Effector memory CD8-positive, alpha-beta T cell (primary cell): ENCODE results near the gene VSIG1.

ENCODE experiments used
- ATAC-seq: fragments of 150-1000 bp; cut with Tn5 transposase; replicated peaks from 2 replicates; pipeline ENCODE4 v1.10.0; 2021; ENCODE audit warnings: mild to moderate bottlenecking, moderate library complexity
- DNase-seq, 3 experiments: peaks; one replicate each; pipeline ENCODE4 v3.0.0; 2021
- H3K27ac Mint-ChIP-seq, 2 donors: one replicate each; pipeline ENCODE4 v1.8.0; 2022; ENCODE audit warnings: mild to moderate bottlenecking in 2 of 2, mixed read lengths in 2 of 2, moderate library complexity in 2 of 2
- H3K27me3 Mint-ChIP-seq, 2 donors: one replicate each; pipeline ENCODE4 v1.8.0; 2022; ENCODE audit warnings: mixed read lengths in 2 of 2
- H3K36me3 Mint-ChIP-seq: one replicate; pipeline ENCODE4 v1.8.0; 2022; ENCODE audit warnings: mild to moderate bottlenecking, moderate library complexity, mixed read lengths; ENCODE audit not compliant: insufficient read depth
- H3K4me1 Mint-ChIP-seq, 2 donors: one replicate each; pipeline ENCODE4 v1.8.0; 2022; ENCODE audit warnings: low read depth in 2 of 2, mixed read lengths in 2 of 2
- H3K4me3 Mint-ChIP-seq, 2 donors: one replicate each; pipeline ENCODE4 v1.8.0; 2022; ENCODE audit warnings: mild to moderate bottlenecking in 2 of 2, mixed read lengths in 2 of 2, moderate library complexity in 2 of 2
- H3K9me3 Mint-ChIP-seq, 2 donors: one replicate each; pipeline ENCODE4 v1.8.0; 2022; ENCODE audit warnings: mixed read lengths in 2 of 2

VSIG1 gene

GRCh38 chrX:108032944-108033343, 11.9 kb upstream of the VSIG1 start:
- Mint-ChIP-seq H3K9me3 (no peaks in the 10 kb centered on the region), H3K4me3 (no peak overlapping the region), H3K36me3 (no peaks in the 10 kb centered on the region), H3K27me3 (no peaks in the 10 kb centered on the region), H3K4me1 (peaks cover 3 to 5% of the 10 kb centered on the region in 2 donors), H3K27ac (no peak overlapping the region)
- no peak for DNase-seq
- no peak for ATAC-seq

- peaks cover 5 to 11% of the 10 kb centered on the region in 2 donors for H3K4me1 Mint-ChIP-seq
- ATAC-seq, result no peak
These were observed 11.0 kb upstream of the VSIG1 start for GRCh38 chrX:108033890-108034289.

DNA sequence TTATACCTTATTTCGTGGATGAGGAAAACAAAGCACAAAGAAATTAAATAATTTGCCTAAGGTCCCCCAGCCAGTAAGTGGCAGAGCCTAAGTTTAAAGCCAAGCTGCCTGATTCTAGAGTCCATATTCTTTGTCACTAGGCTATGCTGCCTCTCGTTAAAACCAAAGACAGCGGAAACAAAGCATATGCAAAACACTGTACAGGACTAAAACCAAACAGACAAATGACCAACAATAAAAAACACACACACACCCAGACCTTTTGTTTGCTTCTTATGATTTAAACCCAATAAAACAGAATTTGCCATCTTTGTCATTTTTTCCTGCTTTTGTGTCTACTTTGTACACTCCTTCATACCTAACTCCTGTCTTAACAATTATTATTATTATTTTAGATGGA, 10.1 kb upstream of the VSIG1 start:
- Mint-ChIP-seq H3K36me3 (no peaks in the 10 kb centered on the region), H3K27ac (no peak overlapping the region), H3K9me3 (no peaks in the 10 kb centered on the region), H3K4me3 (no peak overlapping the region), H3K27me3 (no peaks in the 10 kb centered on the region), H3K4me1 (peaks cover 3 to 10% of the 10 kb centered on the region in 2 donors)
- DNase-seq (no peak), ATAC-seq (no peak)

More at GRCh38 chrX:108033890-108034289, 11.0 kb upstream of the VSIG1 start:
- no peak overlapping the region for H3K27ac Mint-ChIP-seq
- no peaks in the 10 kb centered on the region for H3K36me3 Mint-ChIP-seq
- no peaks in the 10 kb centered on the region for H3K9me3 Mint-ChIP-seq
- no peak overlapping the region for H3K4me3 Mint-ChIP-seq
- H3K27me3 Mint-ChIP-seq, result no peaks in the 10 kb centered on the region
- DNase-seq, result no peak

DNA sequence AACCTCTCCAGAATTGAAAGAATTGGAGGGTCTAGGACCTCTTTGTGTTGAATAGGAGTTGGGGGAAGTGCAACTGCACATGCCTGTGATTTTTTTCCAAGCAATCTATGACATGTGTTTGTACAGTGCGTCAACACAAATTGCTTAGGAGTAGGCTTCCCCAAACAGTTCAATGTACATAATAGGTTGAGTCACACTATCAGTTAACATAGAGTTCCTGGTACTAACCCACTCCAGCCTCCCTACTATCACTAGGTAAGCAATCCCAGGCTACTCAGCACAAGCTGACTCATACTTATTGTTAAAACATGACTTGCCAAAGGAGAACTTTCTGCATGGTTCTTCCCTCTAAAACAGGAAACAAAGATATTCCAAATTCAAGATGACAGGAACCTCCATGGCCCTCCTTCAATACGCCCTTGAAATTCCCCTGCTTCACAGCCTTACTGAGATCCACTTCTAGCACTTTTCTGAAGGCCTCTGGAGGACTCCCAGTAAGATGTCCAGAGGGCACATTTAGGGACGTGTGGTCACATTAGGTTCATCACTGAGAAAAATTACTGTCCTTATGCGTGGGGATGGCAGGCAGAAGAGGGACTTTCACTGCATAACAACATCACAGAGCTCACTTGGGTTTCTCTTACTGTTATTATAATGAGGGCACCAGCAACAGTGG, 8.4 kb upstream of the VSIG1 start:
- ATAC-seq (no peak), DNase-seq (no peak)
- no peaks in the 10 kb centered on the region for H3K9me3 Mint-ChIP-seq

GRCh38 chrX:108049649-108050048, 4.8 kb downstream of the VSIG1 start:
- ATAC-seq (no peak), DNase-seq (no peak)
- no peaks in the 10 kb centered on the region for H3K9me3 Mint-ChIP-seq
- H3K4me3 Mint-ChIP-seq, result no peak overlapping the region
- H3K27me3 Mint-ChIP-seq, result no peaks in the 10 kb centered on the region
- no peaks in the 10 kb centered on the region for H3K4me1 Mint-ChIP-seq
- peaks cover 8% of the 10 kb centered on the region for H3K36me3 Mint-ChIP-seq
- no peak overlapping the region for H3K27ac Mint-ChIP-seq

More for the DNA sequence above, 8.4 kb upstream of the VSIG1 start:
- no peaks in the 10 kb centered on the region for H3K36me3 Mint-ChIP-seq
- no peak overlapping the region for H3K27ac Mint-ChIP-seq
- H3K27me3 Mint-ChIP-seq, result no peaks in the 10 kb centered on the region
- no peak overlapping the region for H3K4me3 Mint-ChIP-seq
- peaks cover 3 to 10% of the 10 kb centered on the region in 2 donors for H3K4me1 Mint-ChIP-seq

GRCh38 chrX:108053218-108053617, 8.4 kb downstream of the VSIG1 start:
- no peak for ATAC-seq
- H3K9me3 Mint-ChIP-seq, result no peaks in the 10 kb centered on the region
- H3K4me3 Mint-ChIP-seq, result no peak overlapping the region

DNA sequence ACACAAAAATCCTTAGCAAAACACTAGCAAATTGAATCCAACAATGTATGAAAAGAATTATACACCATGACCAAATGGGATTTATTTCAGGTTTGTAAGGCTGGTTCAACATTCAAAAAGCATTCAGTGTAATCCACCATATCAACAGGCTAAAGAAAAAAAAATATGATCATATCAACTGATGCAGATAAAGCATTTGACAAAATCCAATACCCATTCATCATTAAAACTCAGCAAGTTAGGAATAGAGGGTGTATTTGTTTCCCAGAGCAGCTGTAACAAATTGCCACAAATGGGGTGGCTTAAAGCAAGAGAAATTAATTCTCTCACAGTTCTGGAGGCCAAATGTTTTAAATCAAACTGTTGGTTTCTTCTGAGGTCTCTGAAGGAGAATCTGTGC, 10.7 kb downstream of the VSIG1 start:
- H3K36me3 Mint-ChIP-seq, result peaks cover 11% of the 10 kb centered on the region
- no peak overlapping the region for H3K4me3 Mint-ChIP-seq
- no peaks in the 10 kb centered on the region for H3K27me3 Mint-ChIP-seq
- H3K9me3 Mint-ChIP-seq, result no peaks in the 10 kb centered on the region
- H3K4me1 Mint-ChIP-seq, result no peaks in the 10 kb centered on the region
- ATAC-seq, result no peak
- no peak overlapping the region for H3K27ac Mint-ChIP-seq
- DNase-seq, result no peak

More at GRCh38 chrX:108053218-108053617, 8.4 kb downstream of the VSIG1 start:
- Mint-ChIP-seq H3K27me3 (no peaks in the 10 kb centered on the region), H3K27ac (no peak overlapping the region), H3K36me3 (peaks cover 5% of the 10 kb centered on the region), H3K4me1 (no peaks in the 10 kb centered on the region)
- no peak for DNase-seq

DNA sequence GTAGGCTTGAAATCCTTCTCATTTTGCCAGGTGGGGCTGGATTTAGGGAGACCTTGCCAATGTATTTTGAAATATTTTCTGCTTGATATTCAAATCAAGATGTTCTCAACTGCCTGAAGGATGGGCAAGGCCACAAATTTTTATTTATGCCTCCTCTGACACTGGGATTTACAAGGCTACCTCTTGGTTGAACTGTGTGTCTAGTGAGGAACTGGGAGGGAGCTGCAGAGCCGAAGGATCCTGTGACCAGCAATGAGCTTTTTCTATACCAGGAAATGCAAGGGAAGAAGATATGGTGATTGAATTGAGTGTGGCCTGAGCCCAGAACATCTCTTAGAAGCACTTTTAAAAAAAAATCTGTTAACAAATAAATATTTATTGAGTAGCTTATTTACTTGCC, 14.9 kb downstream of the VSIG1 start:
- H3K4me3 Mint-ChIP-seq, result no peak overlapping the region
- no peaks in the 10 kb centered on the region for H3K9me3 Mint-ChIP-seq
- H3K36me3 Mint-ChIP-seq, result peaks cover 10% of the 10 kb centered on the region
- no peaks in the 10 kb centered on the region for H3K4me1 Mint-ChIP-seq
- no peak for DNase-seq
- no peak for ATAC-seq
- no peak overlapping the region for H3K27ac Mint-ChIP-seq
- H3K27me3 Mint-ChIP-seq, result no peaks in the 10 kb centered on the region

DNA sequence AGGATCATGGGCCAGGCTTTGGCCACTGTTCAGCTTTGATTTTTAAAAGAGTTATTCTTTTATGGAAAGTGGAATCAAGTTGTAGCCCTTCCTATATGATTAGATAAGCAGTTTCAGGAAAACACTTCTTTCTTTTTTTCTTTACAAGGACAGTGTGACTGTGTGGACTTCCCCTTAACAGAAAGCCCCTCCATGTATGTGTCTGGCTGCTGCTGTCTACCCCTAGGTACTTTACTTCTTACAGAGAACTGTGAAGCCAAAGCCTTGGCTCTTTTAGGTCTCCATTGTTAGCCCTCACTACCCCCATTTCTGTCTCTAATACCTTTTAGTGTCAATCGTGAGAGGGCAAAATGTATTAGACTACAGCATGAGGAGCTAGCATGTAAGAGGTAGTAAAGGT, 19.1 kb downstream of the VSIG1 start:
- Mint-ChIP-seq H3K4me1 (no peaks in the 10 kb centered on the region), H3K4me3 (no peak overlapping the region), H3K9me3 (no peaks in the 10 kb centered on the region), H3K27ac (peak overlapping the region in 1 of 2 donors; percentile 17), H3K36me3 (peaks cover 11% of the 10 kb centered on the region), H3K27me3 (no peaks in the 10 kb centered on the region)
- DNase-seq (no peak), ATAC-seq (no peak)

- Mint-ChIP-seq H3K36me3 (peaks cover 8% of the 10 kb centered on the region), H3K4me1 (no peaks in the 10 kb centered on the region), H3K27me3 (peaks cover 0 to 3% of the 10 kb centered on the region in 2 donors), H3K4me3 (no peak overlapping the region), H3K27ac (no peak overlapping the region), H3K9me3 (no peaks in the 10 kb centered on the region)
- no peak for DNase-seq
- ATAC-seq, result no peak
These were observed 19.7 kb downstream of the VSIG1 start for GRCh38 chrX:108064613-108065012.

GRCh38 chrX:108068121-108068520, 23.3 kb downstream of the VSIG1 start:
- Mint-ChIP-seq H3K4me1 (no peaks in the 10 kb centered on the region), H3K9me3 (no peaks in the 10 kb centered on the region), H3K36me3 (peaks cover 8% of the 10 kb centered on the region), H3K27ac (peak overlapping the region in 1 of 2 donors; percentile 44), H3K4me3 (no peak overlapping the region), H3K27me3 (peaks cover 0 to 5% of the 10 kb centered on the region in 2 donors)
- DNase-seq (no peak), ATAC-seq (no peak)

DNA sequence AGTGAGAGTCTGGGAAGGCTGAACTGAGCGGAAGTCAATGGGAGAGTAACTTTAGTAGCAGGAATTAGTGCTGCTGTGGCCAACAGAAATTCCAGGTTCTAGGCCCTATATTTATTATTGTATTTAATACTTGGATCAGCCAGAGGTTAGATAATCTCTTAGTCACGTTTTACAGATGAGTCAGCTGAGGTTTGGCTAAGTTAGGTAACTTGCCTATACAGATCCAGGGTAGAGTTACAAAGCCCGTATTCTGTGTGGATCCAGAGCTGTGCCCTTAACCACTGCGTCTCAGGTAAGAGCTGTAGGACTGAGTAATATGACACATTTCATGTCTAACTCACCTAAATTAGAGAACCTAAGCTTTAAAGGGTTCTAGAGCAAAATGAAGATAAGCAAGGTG, 26.0 kb downstream of the VSIG1 start:
- H3K9me3 Mint-ChIP-seq, result no peaks in the 10 kb centered on the region
- H3K4me3 Mint-ChIP-seq, result no peak overlapping the region
- ATAC-seq (no peak), DNase-seq (no peak)
- peaks cover 0 to 5% of the 10 kb centered on the region in 2 donors for H3K27me3 Mint-ChIP-seq
- no peaks in the 10 kb centered on the region for H3K4me1 Mint-ChIP-seq
- H3K36me3 Mint-ChIP-seq, result peaks cover 9% of the 10 kb centered on the region
- no peak overlapping the region for H3K27ac Mint-ChIP-seq

DNA sequence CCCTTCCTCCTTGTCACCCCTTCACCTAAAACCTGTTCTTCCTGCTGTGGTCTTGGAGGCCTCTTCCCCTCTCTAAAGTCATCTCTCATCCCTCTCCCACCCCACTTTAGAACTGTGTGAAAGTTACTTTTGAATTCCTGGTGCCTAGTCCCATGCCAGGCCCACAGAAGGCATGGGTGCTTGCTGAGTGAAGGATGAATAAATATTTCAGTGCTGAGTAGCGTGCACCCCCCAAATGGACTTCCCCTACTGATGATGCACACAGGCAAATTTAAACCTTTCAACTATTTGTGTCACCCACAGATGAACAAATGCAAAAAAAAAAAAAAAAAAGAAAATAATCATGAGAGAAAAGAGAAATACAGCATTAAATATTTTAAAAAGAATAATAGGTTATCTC, 26.7 kb downstream of the VSIG1 start:
- no peaks in the 10 kb centered on the region for H3K9me3 Mint-ChIP-seq
- no peaks in the 10 kb centered on the region for H3K4me1 Mint-ChIP-seq
- DNase-seq (no peak), ATAC-seq (no peak)
- H3K4me3 Mint-ChIP-seq, result no peak overlapping the region
- H3K27ac Mint-ChIP-seq, result no peak overlapping the region
- peaks cover 9% of the 10 kb centered on the region for H3K36me3 Mint-ChIP-seq
- peaks cover 0 to 5% of the 10 kb centered on the region in 2 donors for H3K27me3 Mint-ChIP-seq

GRCh38 chrX:108072746-108073145, 27.9 kb downstream of the VSIG1 start:
- peaks cover 0 to 5% of the 10 kb centered on the region in 2 donors for H3K27me3 Mint-ChIP-seq
- H3K9me3 Mint-ChIP-seq, result no peaks in the 10 kb centered on the region
- no peak overlapping the region for H3K4me3 Mint-ChIP-seq
- DNase-seq (no peak), ATAC-seq (no peak)
- H3K27ac Mint-ChIP-seq, result no peak overlapping the region
- H3K36me3 Mint-ChIP-seq, result peaks cover 9% of the 10 kb centered on the region
- no peaks in the 10 kb centered on the region for H3K4me1 Mint-ChIP-seq
